Erythroblast (primary cell): ENCODE measurements around the gene FOXO6.

Experiments used
- DNase-seq, 2 experiments: peaks; one replicate each; lab custom pipeline; 2025; lab: John Stamatoyannopoulos, UW
- GATA1 ChIP-seq: IDR thresholded peaks from 2 replicates; pipeline ENCODE4 v1.6.1; 2011; ENCODE audit warnings: low read depth, mild to moderate bottlenecking, control low read depth, low read length, moderate library complexity
- POLR2A ChIP-seq: IDR thresholded peaks from 2 replicates; pipeline ENCODE4 v1.6.1; 2011; ENCODE audit warnings: mild to moderate bottlenecking, low read length

The FOXO6 gene

GRCh38 chr1:41351262-41352151 is 9.7 kb upstream of the FOXO6 start:
- TF ChIP-seq POLR2A (no peak), GATA1 (no peak)
- DNase-seq, result no peak

GRCh38 chr1:41353744-41354143 is 7.5 kb upstream of the FOXO6 start:
- TF ChIP-seq POLR2A (no peak), GATA1 (no peak)
- DNase-seq, result no peak

- DNase-seq, result no peak
- TF ChIP-seq POLR2A, result no peak
These were observed 6.3 kb upstream of the FOXO6 start for GRCh38 chr1:41354956-41355355.

GRCh38 chr1:41355356-41355755 is 5.9 kb upstream of the FOXO6 start:
- no peak for DNase-seq
- TF ChIP-seq POLR2A, result no peak

- DNase-seq, result no peak
These were observed 5.5 kb upstream of the FOXO6 start for GRCh38 chr1:41355761-41356160.

GRCh38 chr1:41356752-41357151 is 4.5 kb upstream of the FOXO6 start:
- no peak for TF ChIP-seq POLR2A
- TF ChIP-seq GATA1, result no peak
- DNase-seq, result no peak

More at GRCh38 chr1:41355761-41356160, 5.5 kb upstream of the FOXO6 start:
- TF ChIP-seq POLR2A (no peak), GATA1 (no peak)

- TF ChIP-seq POLR2A, result no peak
- TF ChIP-seq GATA1, result no peak
- peak; percentile 76 to 87 for DNase-seq
These were observed 3.7 kb upstream of the FOXO6 start for GRCh38 chr1:41357451-41358101.

GRCh38 chr1:41358131-41359021 is 2.9 kb upstream of the FOXO6 start:
- no peak for TF ChIP-seq GATA1
- no peak for TF ChIP-seq POLR2A
- no peak for DNase-seq

- no peak for TF ChIP-seq POLR2A
- no peak for TF ChIP-seq GATA1
- DNase-seq, result no peak
These were observed 1.8 kb upstream of the FOXO6 start for GRCh38 chr1:41359211-41360073.

- TF ChIP-seq POLR2A, result no peak
- TF ChIP-seq GATA1, result no peak
These were observed 1.0 kb upstream of the FOXO6 start for GRCh38 chr1:41360074-41360785.

GRCh38 chr1:41361495-41362356 is 492 bp downstream of the FOXO6 start:
- TF ChIP-seq GATA1 (no peak), POLR2A (no peak)
- peak; percentile 40 to 43 for DNase-seq

More at GRCh38 chr1:41360074-41360785, 1.0 kb upstream of the FOXO6 start:
- DNase-seq, result peak; percentile 57 to 70
